ENCODE results near the gene INPP4A.

INPP4A gene

GRCh38 chr2:98458667-98459380 lies 14.2 kb downstream of the INPP4A start:
- no peak overlapping the region for H3K4me3 ChIP-seq (ENCODE audit: low read depth, low read length)
- no peak for DNase-seq (ENCODE audit: low read depth, low spot score)
- CTCF ChIA-PET = no interaction called here
- POLR2A ChIA-PET = no interaction called here
- no peak for TF ChIP-seq CTCF (IDR thresholded peaks at IDR 0.05; ENCODE audit: insufficient read depth, low read length, missing control alignments)

GRCh38 chr2:98459496-98460175 lies 15.0 kb downstream of the INPP4A start:
- no peak for TF ChIP-seq CTCF (IDR thresholded peaks at IDR 0.05; ENCODE audit: insufficient read depth, low read length, missing control alignments)
- ChIA-PET CTCF (no interaction called here), POLR2A (no interaction called here)
- H3K4me3 ChIP-seq (ENCODE audit: low read depth, low read length) = no peak overlapping the region
- DNase-seq (ENCODE audit: low read depth, low spot score) = no peak

- no peak for DNase-seq (ENCODE audit: low read depth, low spot score)
- POLR2A ChIA-PET = no interaction called here
- TF ChIP-seq CTCF (IDR thresholded peaks at IDR 0.05; ENCODE audit: insufficient read depth, low read length, missing control alignments) = no peak
- CTCF ChIA-PET = interaction anchor here (1.1 kb wide), 1 partner anchor 14 kb away, joined by 4 read pairs; no protein-coding TSS in a partner anchor
- no peak overlapping the region for H3K4me3 ChIP-seq (ENCODE audit: low read depth, low read length)
Measured at GRCh38 chr2:98460573-98461497, 16.2 kb downstream of the INPP4A start.

GRCh38 chr2:98461498-98462049 lies 16.9 kb downstream of the INPP4A start:
- no peak for DNase-seq (ENCODE audit: low read depth, low spot score)
- CTCF ChIA-PET = interaction anchor here (1.1 kb wide), 1 partner anchor 15 kb away, joined by 4 read pairs; no protein-coding TSS in a partner anchor
- TF ChIP-seq CTCF (IDR thresholded peaks at IDR 0.05; ENCODE audit: insufficient read depth, low read length, missing control alignments) = no peak
- POLR2A ChIA-PET = no interaction called here
- H3K4me3 ChIP-seq (ENCODE audit: low read depth, low read length) = no peak overlapping the region

DNA sequence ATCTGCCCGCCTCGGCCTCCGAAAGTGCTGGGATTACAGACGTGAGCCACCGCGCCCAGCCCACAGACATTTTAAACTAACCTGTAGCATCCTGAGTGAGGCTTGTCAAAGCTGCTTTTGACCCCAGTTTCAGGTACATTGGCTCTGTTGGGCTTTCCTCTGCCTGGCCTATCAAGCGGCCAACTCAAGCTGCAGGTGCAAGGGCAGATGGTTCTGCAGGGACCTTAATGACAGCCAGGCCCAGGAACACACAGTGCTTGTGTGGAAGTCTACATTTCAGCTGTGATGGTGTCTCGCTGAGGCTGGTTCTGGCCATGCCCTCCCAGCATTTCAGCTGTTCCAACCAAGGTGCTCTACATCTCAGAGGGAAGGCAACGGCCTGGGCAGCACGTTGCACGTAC lies 18.4 kb downstream of the INPP4A start:
- POLR2A ChIA-PET = no interaction called here
- H3K4me3 ChIP-seq (ENCODE audit: low read depth, low read length) = no peak overlapping the region
- no peak for DNase-seq (ENCODE audit: low read depth, low spot score)
- CTCF ChIA-PET = no interaction called here
- TF ChIP-seq CTCF (IDR thresholded peaks at IDR 0.05; ENCODE audit: insufficient read depth, low read length, missing control alignments) = no peak
